ENCODE measurements around the gene LRBA. TPM values are rescaled to one million over a fixed set of nuclear protein-coding genes. Genes with fewer than 3 reads are reported as not detected.

LRBA gene
- total and polyA plus RNA-seq, 4 donors: 8.2 to 69.8 (median 32.8) TPM

GRCh38 chr4:150348079-150348478 is 667.0 kb downstream of the LRBA start:
- no peak for DNase-seq (ENCODE audit: low spot score)
- H3K27ac ChIP-seq (ENCODE audit: low read depth in 1 of 2, low read length in 2 of 2): no peak overlapping the region
- no peak overlapping the region for H3K9ac ChIP-seq (ENCODE audit: low read depth in 1 of 2, low read length in 2 of 2)
- TF ChIP-seq FOXA1 (IDR thresholded peaks at IDR 0.05): no peak
- no peak for TF ChIP-seq FOXA2 (IDR thresholded peaks at IDR 0.05)
- TF ChIP-seq ATF3 (IDR thresholded peaks at IDR 0.05): no peak
- TF ChIP-seq EGR1 (IDR thresholded peaks at IDR 0.05; ENCODE audit: low read depth in 2 of 2): no peak
- TF ChIP-seq TAF1 (conservative IDR thresholded peaks at IDR 0.05): no peak
- no peak for TF ChIP-seq HNF4G (IDR thresholded peaks at IDR 0.05)
- no peak for TF ChIP-seq GABPA (IDR thresholded peaks at IDR 0.05 in 1 of 2, conservative IDR thresholded peaks at IDR 0.05 in 1 of 2)
- TF ChIP-seq YY1 (IDR thresholded peaks at IDR 0.05): no peak
- TF ChIP-seq RAD21 (IDR thresholded peaks at IDR 0.05): no peak
- TF ChIP-seq MAX (IDR thresholded peaks at IDR 0.05): no peak
- no peak for TF ChIP-seq HNF4A (conservative IDR thresholded peaks at IDR 0.05)
- no peak for TF ChIP-seq SP1 (IDR thresholded peaks at IDR 0.05)
- TF ChIP-seq, protein P1, sequence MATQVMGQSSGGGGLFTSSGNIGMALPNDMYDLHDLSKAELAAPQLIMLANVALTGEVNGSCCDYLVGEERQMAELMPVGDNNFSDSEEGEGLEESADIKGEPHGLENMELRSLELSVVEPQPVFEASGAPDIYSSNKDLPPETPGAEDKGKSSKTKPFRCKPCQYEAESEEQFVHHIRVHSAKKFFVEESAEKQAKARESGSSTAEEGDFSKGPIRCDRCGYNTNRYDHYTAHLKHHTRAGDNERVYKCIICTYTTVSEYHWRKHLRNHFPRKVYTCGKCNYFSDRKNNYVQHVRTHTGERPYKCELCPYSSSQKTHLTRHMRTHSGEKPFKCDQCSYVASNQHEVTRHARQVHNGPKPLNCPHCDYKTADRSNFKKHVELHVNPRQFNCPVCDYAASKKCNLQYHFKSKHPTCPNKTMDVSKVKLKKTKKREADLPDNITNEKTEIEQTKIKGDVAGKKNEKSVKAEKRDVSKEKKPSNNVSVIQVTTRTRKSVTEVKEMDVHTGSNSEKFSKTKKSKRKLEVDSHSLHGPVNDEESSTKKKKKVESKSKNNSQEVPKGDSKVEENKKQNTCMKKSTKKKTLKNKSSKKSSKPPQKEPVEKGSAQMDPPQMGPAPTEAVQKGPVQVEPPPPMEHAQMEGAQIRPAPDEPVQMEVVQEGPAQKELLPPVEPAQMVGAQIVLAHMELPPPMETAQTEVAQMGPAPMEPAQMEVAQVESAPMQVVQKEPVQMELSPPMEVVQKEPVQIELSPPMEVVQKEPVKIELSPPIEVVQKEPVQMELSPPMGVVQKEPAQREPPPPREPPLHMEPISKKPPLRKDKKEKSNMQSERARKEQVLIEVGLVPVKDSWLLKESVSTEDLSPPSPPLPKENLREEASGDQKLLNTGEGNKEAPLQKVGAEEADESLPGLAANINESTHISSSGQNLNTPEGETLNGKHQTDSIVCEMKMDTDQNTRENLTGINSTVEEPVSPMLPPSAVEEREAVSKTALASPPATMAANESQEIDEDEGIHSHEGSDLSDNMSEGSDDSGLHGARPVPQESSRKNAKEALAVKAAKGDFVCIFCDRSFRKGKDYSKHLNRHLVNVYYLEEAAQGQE (IDR thresholded peaks at IDR 0.05): no peak
- TF ChIP-seq NR2F2 (IDR thresholded peaks at IDR 0.05): no peak
- H3K4me1 ChIP-seq (ENCODE audit: control insufficient read depth in 4 of 4, insufficient read depth in 4 of 4, low read length in 3 of 4): peaks cover 0 to 3% (median 1%) of the 10 kb centered on the region in 4 donors
- H3K27me3 ChIP-seq (ENCODE audit: control insufficient read depth in 4 of 4, insufficient read depth in 4 of 4, low read length in 3 of 4): no peaks in the 10 kb centered on the region
- no peak overlapping the region for H3K4me3 ChIP-seq (ENCODE audit: low read depth in 1 of 3, low read length in 3 of 3)
- no peaks in the 10 kb centered on the region for H3K9me3 ChIP-seq (ENCODE audit: control insufficient read depth in 4 of 4, low read length in 3 of 4)
- WGBS: 94% methylated on average over 2 of the region's 2 CpGs
- H3K36me3 ChIP-seq (ENCODE audit: control insufficient read depth in 4 of 4, insufficient read depth in 3 of 4, low read depth in 1 of 4, low read length in 3 of 4): peaks cover 0 to 5% (median 1%) of the 10 kb centered on the region in 4 donors

DNA sequence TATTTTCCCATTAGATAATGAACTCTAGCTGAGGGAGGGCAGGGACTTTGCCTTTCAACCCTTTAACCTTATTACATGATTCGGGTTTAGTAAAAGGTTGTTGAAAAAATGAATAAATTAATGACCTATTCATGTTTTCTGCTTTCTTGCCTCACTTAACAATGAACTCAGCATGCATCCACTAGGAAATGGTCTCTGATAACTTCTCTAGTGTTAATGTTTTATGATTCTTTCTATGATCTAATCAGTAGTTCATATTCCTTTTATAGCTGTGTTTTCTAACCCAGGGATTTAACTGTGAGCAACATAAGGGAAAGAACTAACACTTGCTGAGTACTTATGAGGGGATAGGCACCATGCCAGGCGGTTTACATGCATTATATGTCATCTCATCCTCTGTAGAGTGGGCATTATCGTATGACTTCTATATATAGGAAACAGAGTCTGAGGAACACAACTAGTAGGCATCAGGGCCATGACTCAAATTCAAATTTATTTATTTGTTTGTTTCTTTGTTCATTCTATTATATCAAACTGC is 669.8 kb downstream of the LRBA start:
- Histone ChIP-seq H3K9ac (ENCODE audit: low read depth in 1 of 2, low read length in 2 of 2) (no peak overlapping the region), H3K4me1 (ENCODE audit: control insufficient read depth in 4 of 4, insufficient read depth in 4 of 4, low read length in 3 of 4) (peaks cover 0 to 3% (median 1%) of the 10 kb centered on the region in 4 donors), H3K36me3 (ENCODE audit: control insufficient read depth in 4 of 4, insufficient read depth in 3 of 4, low read depth in 1 of 4, low read length in 3 of 4) (peaks cover 0 to 5% (median 1%) of the 10 kb centered on the region in 4 donors), H3K27me3 (ENCODE audit: control insufficient read depth in 4 of 4, insufficient read depth in 4 of 4, low read length in 3 of 4) (no peaks in the 10 kb centered on the region), H3K9me3 (ENCODE audit: control insufficient read depth in 4 of 4, low read length in 3 of 4) (no peaks in the 10 kb centered on the region), H3K27ac (ENCODE audit: low read depth in 1 of 2, low read length in 2 of 2) (no peak overlapping the region), H3K4me3 (ENCODE audit: low read depth in 1 of 3, low read length in 3 of 3) (no peak overlapping the region)
- DNase-seq (ENCODE audit: low spot score): no peak
- 88% methylated on average over 3 of the region's 3 CpGs for WGBS
- TF ChIP-seq HNF4G (IDR thresholded peaks at IDR 0.05) (no peak), RXRA (IDR thresholded peaks at IDR 0.05) (no peak), ATF3 (IDR thresholded peaks at IDR 0.05) (no peak), SP1 (IDR thresholded peaks at IDR 0.05) (no peak), HNF4A (conservative IDR thresholded peaks at IDR 0.05) (no peak), CTCF (IDR thresholded peaks at IDR 0.05; ENCODE audit: low read depth, low read length, missing input control) (no peak), RAD21 (IDR thresholded peaks at IDR 0.05) (no peak), YY1 (IDR thresholded peaks at IDR 0.05) (no peak), GABPA (IDR thresholded peaks at IDR 0.05 in 1 of 2, conservative IDR thresholded peaks at IDR 0.05 in 1 of 2) (no peak), TAF1 (conservative IDR thresholded peaks at IDR 0.05) (no peak), NR2F2 (IDR thresholded peaks at IDR 0.05) (no peak), MAX (IDR thresholded peaks at IDR 0.05) (no peak), EGR1 (IDR thresholded peaks at IDR 0.05; ENCODE audit: low read depth in 2 of 2) (no peak), JUND (IDR thresholded peaks at IDR 0.05) (no peak), FOXA2 (IDR thresholded peaks at IDR 0.05) (no peak)
- TF ChIP-seq, protein P1 (IDR thresholded peaks at IDR 0.05): no peak
- TF ChIP-seq, protein P2, sequence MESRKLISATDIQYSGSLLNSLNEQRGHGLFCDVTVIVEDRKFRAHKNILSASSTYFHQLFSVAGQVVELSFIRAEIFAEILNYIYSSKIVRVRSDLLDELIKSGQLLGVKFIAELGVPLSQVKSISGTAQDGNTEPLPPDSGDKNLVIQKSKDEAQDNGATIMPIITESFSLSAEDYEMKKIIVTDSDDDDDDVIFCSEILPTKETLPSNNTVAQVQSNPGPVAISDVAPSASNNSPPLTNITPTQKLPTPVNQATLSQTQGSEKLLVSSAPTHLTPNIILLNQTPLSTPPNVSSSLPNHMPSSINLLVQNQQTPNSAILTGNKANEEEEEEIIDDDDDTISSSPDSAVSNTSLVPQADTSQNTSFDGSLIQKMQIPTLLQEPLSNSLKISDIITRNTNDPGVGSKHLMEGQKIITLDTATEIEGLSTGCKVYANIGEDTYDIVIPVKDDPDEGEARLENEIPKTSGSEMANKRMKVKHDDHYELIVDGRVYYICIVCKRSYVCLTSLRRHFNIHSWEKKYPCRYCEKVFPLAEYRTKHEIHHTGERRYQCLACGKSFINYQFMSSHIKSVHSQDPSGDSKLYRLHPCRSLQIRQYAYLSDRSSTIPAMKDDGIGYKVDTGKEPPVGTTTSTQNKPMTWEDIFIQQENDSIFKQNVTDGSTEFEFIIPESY (IDR thresholded peaks at IDR 0.05): no peak

All from liver (tissue), 9 donors.